K562 (cell line): ENCODE data around the gene EIF4E. TPM values are rescaled to one million over a fixed set of nuclear protein-coding genes. Genes with fewer than 3 reads are reported as not detected.
"Not testable (repeated sequence)": the region's sequence is repeated elsewhere in the genome, so short reads cannot be mapped to it uniquely, and the experiment has no call there.

Source experiments
- ATAC-seq: fragments of 200-7000 bp; cut with Tn5 transposase; 3 replicates; pipeline ENCODE4 v1.9.1; 2020; ENCODE audit warnings: moderate library complexity
- BruUV-seq: library from RNA; stranded (reverse); fragments of 400-500 nt; replicated peaks from 2 replicates; lab custom pipeline; 2021; lab: Mats Ljungman, UMichigan
- CTCF ChIA-PET: fragments of 300-600 bp; formaldehyde crosslinking; extraction: SDS; loops from one replicate; lab custom pipeline; 2021; ENCODE audit warnings: low intra/inter-chr PET ratio; lab: Yijun Ruan, JAX
- POLR2A ChIA-PET: fragments of 300-600, 350-650 bp; sonication (Branson Sonifier 250); formaldehyde crosslinking; extraction: SDS; loops from one replicate; lab custom pipeline; 2021; ENCODE audit warnings: antibody characterized with exemption, inconsistent platforms; lab: Yijun Ruan, JAX
- DNase-seq, 4 experiments: peaks; one replicate each; pipeline versions ENCODE4 v3.0.0 to v3.0.0-alpha.2; 2011 to 2018; ENCODE audit warnings: low spot score in 3 of 4, mixed read lengths in 3 of 4; ENCODE audit errors: extremely low read depth in 1 of 4
- FAIRE-seq: peaks from 2 replicates; lab custom pipeline; 2011; peaks lifted over from hg19 to GRCh38; lab: Jason Lieb, UNC
- H2AFZ ChIP-seq: 2 replicates; pipeline ENCODE4 v1.6.0; 2011; ENCODE audit warnings: low read depth, low read length, control low read depth, inconsistent platforms
- H3K27ac ChIP-seq: fragments of 200-600 bp; 3 replicates; pipeline ENCODE4 v1.8.0; 2011; ENCODE audit warnings: low read depth, mild to moderate bottlenecking, control low read depth, inconsistent platforms, low read length, moderate library complexity, mixed read lengths; ENCODE audit errors: extremely low read depth
- H3K27me3 ChIP-seq, 2 experiments: fragments of 300-600 bp in 1 of 2; 2 replicates in 1 of 2; 3 replicates in 1 of 2; pipeline versions ENCODE4 v1.6.0 to v1.8.0; 2011; ENCODE audit warnings: inconsistent platforms in 2 of 2, low read length in 2 of 2, mild to moderate bottlenecking in 1 of 2, mixed read lengths in 1 of 2, moderate library complexity in 1 of 2; ENCODE audit not compliant: control insufficient read depth in 2 of 2, insufficient read depth in 2 of 2
- H3K36me3 ChIP-seq: fragments of 300-600 bp; 3 replicates; pipeline ENCODE4 v1.8.0; 2011; ENCODE audit warnings: mild to moderate bottlenecking, low read length, inconsistent platforms; ENCODE audit not compliant: control insufficient read depth, insufficient read depth
- H3K4me1 ChIP-seq, 2 experiments: fragments of 200-600 bp in 1 of 2; replicated peaks in 1 of 2; 2 replicates in 1 of 2; 3 replicates in 1 of 2; pipeline versions ENCODE4 v1.5.1 to v1.8.0; 2011; ENCODE audit warnings: inconsistent platforms in 2 of 2, low read length in 2 of 2, mild to moderate bottlenecking in 1 of 2, mixed read lengths in 1 of 2, moderate library complexity in 1 of 2; ENCODE audit not compliant: control insufficient read depth in 2 of 2, insufficient read depth in 2 of 2
- H3K4me2 ChIP-seq: 2 replicates; pipeline ENCODE4 v1.6.1; 2011; ENCODE audit warnings: low read length, control low read depth, inconsistent platforms, mixed read lengths; ENCODE audit not compliant: insufficient read depth
- H3K4me3 ChIP-seq: fragments of 200-600 bp; sonication (generic), shearing (Covaris generic); 2 replicates; pipeline ENCODE4 v1.5.1; 2016; ENCODE audit warnings: control low read depth, inconsistent platforms
- H3K79me2 ChIP-seq: fragments of 200-600 bp; 3 replicates; pipeline ENCODE4 v1.8.0; 2011; ENCODE audit warnings: low read length, inconsistent platforms; ENCODE audit not compliant: control insufficient read depth, insufficient read depth
- H3K9ac ChIP-seq, 2 experiments: 2 replicates each; pipeline versions ENCODE4 v1.6.0 to v1.6.1; 2011; ENCODE audit warnings: low read depth in 2 of 2, low read length in 2 of 2, control low read depth in 1 of 2, inconsistent platforms in 1 of 2, mild to moderate bottlenecking in 1 of 2, mixed read lengths in 1 of 2; ENCODE audit not compliant: insufficient read depth in 1 of 2
- H3K9me1 ChIP-seq: one replicate; pipeline ENCODE4 v1.6.0; 2011; ENCODE audit warnings: inconsistent platforms, mild to moderate bottlenecking, low read length, moderate library complexity; ENCODE audit not compliant: control insufficient read depth, insufficient read depth
- H3K9me3 ChIP-seq: replicated peaks from 2 replicates; pipeline ENCODE4 v1.5.1; 2011; ENCODE audit warnings: low read depth, low read length, inconsistent platforms; ENCODE audit not compliant: control insufficient read depth, insufficient read depth
- H4K20me1 ChIP-seq: replicated peaks from 2 replicates; pipeline ENCODE4 v1.6.1; 2011; ENCODE audit warnings: low read length, inconsistent platforms, mixed read lengths; ENCODE audit not compliant: control insufficient read depth, insufficient read depth
- CBFA2T3 ChIP-seq: fragments of 450-650 bp; IDR thresholded peaks from 2 replicates; pipeline ENCODE4 v1.6.1; 2017
- CBX3 ChIP-seq, 2 experiments: IDR thresholded peaks; 1 replicate in 1 of 2; 2 replicates in 1 of 2; pipeline ENCODE4 v1.6.1; 2012; ENCODE audit warnings: inconsistent platforms in 2 of 2, low read length in 2 of 2, borderline replicate concordance in 1 of 2, control low read depth in 1 of 2
- CHAMP1 ChIP-seq: fragments of 450-650 bp; IDR thresholded peaks from 2 replicates; pipeline ENCODE4 v1.6.1; 2016; ENCODE audit warnings: mild to moderate bottlenecking
- TCF3 ChIP-seq: sonication (generic); formaldehyde crosslinking; IDR thresholded peaks from 2 replicates; pipeline ENCODE4 v1.4.0; 2020; ENCODE audit warnings: mild to moderate bottlenecking, missing genetic modification reagents
- TRIM24 ChIP-seq, 2 experiments: fragments of 450-650 bp; IDR thresholded peaks; 2 replicates each; pipeline ENCODE4 v1.6.1; 2016
- TRIM28 ChIP-seq: fragments of 450-650 bp; IDR thresholded peaks from 2 replicates; pipeline ENCODE4 v1.6.1; 2017
- ZFP36 ChIP-seq: fragments of 150-350 bp; IDR thresholded peaks from 2 replicates; pipeline ENCODE4 v1.6.1; 2018; ENCODE audit warnings: low read length, low read depth; ENCODE audit not compliant: partially characterized antibody
- ZNF766 ChIP-seq: fragments of 200-800 bp; sonication (Bioruptor generic); conservative IDR thresholded peaks from 2 replicates; pipeline ENCODE4 v1.6.1; 2016; ENCODE audit warnings: missing genetic modification characterization, missing compliant biosample characterization
- WGBS: fragments of 100-300 bp; shearing (Covaris generic); methylation state at CpG from one replicate; pipeline ENCODE4 v1.1.6; 2016; ENCODE audit warnings: low coverage, mixed read lengths; ENCODE audit not compliant: insufficient coverage; ENCODE audit errors: missing lambda C conversion rate; 5-methylcytosine and 5-hydroxymethylcytosine counted together
- in situ Hi-C: fragments of 300-500 bp; cut with MboI; formaldehyde crosslinking; loops from 4 replicates; pipeline ENCODE4 v1.15.0; 2018; ENCODE audit warnings: inconsistent platforms, mixed read lengths
- intact Hi-C: fragments of 100-400 bp; cut with micrococcal nuclease; formaldehyde crosslinking; loops from 2 replicates; pipeline ENCODE4 v1.14.2; 2022
- polyA plus RNA-seq, 8 experiments: library from polyadenylated mRNA; depleted of rRNA in 4 of 8; stranded (reverse) in 5 of 8; unstranded in 3 of 8; fragments of >200 nt; fragmentation: Nextera tagmentation in 2 of 8; fragmentation: Illumina TruSeq in 1 of 8; extraction: Ambion mirVana in 2 of 8; extraction: Trizol in 1 of 8; gene quantifications; 2 replicates each; pipeline versions ENCODE4 v1.2.1 to v1.2.3, GENCODE V29; 2011 to 2014; ENCODE audit warnings: inconsistent platforms in 1 of 8, missing spikeins in 1 of 8
- total RNA-seq, 7 experiments: library from RNA; depleted of rRNA in 6 of 7; stranded (reverse); fragments of >200 nt in 6 of 7; fragmentation: Illumina TruSeq in 2 of 7; extraction: Trizol in 2 of 7; gene quantifications; 2 replicates each; pipeline versions ENCODE4 v1.2.1 to v1.2.3, GENCODE V29; 2011 to 2021; ENCODE audit warnings: low replicate concordance in 1 of 7

Gene EIF4E
- total and polyA plus RNA-seq, 9 of the 15 experiments (the other 6 are each of a cell fraction or from before 2014, with no cell fraction given): 164 to 489 (median 179) TPM

DNA sequence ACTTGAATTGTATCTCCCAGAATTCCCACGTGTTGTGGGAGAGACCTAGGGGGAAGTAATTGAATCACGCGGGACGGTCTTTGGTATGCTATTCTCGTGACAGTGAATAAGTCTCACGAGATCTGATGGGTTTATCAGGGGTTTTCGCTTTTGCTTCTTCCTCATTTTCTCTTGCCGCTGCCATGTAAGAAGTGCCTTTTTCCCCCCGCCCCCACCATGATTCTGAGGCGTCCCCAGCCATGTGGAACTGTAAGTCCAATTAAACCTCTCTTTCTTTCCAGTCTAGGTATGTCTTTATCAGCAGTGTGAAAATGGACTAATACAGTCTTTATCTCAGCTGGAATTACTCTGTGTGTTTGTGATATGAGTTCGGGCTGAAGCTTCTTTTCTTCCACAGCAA, 86.0 kb downstream of the EIF4E start:
- H3K4me2 ChIP-seq, H3K27me3 ChIP-seq, H2AFZ ChIP-seq, H3K4me1 ChIP-seq, H4K20me1 ChIP-seq, CTCF ChIA-PET, H3K9me3 ChIP-seq, ATAC-seq, POLR2A ChIA-PET, DNase-seq, H3K9me1 ChIP-seq, in situ Hi-C loops, FAIRE-seq, H3K79me2 ChIP-seq, BruUV-seq, H3K9ac ChIP-seq, H3K4me3 ChIP-seq, H3K27ac ChIP-seq, intact Hi-C loops, H3K36me3 ChIP-seq: not testable (repeated sequence)
- 62% methylated on average over 10 of the region's 11 CpGs for WGBS
- TF ChIP-seq TCF3 (CRISPR knock-in tag) (0 out of 2 replicates have a peak, but pooled peaks have one; percentile 16), ZFP36 (peak; percentile 62), TRIM24 (IDR thresholded peaks at IDR 0.05) (peak; percentile 21 to 65; a peak in 2 of 4 replicates), CBX3 (IDR thresholded peaks at IDR 0.05; ENCODE audit: borderline replicate concordance in 1 of 2, low read length in 2 of 2) (peak in 1 of 2 experiments; percentile 52; a peak in 1 of 3 replicates), ZNF766 (CRISPR knock-in tag) (peak; percentile 87), CBFA2T3 (peak; percentile 35), CHAMP1 (peak; percentile 55; the same call in 1 of the 2 replicates), TRIM28 (peak; percentile 66; the same call in 1 of the 2 replicates)
